Measurements from ENCODE around the gene YY2. TPM values are rescaled to one million over a fixed set of nuclear protein-coding genes. Genes with fewer than 3 reads are reported as not detected.

YY2 gene
- total RNA-seq, result 1.1 and 2.4 TPM in 2 replicates

DNA sequence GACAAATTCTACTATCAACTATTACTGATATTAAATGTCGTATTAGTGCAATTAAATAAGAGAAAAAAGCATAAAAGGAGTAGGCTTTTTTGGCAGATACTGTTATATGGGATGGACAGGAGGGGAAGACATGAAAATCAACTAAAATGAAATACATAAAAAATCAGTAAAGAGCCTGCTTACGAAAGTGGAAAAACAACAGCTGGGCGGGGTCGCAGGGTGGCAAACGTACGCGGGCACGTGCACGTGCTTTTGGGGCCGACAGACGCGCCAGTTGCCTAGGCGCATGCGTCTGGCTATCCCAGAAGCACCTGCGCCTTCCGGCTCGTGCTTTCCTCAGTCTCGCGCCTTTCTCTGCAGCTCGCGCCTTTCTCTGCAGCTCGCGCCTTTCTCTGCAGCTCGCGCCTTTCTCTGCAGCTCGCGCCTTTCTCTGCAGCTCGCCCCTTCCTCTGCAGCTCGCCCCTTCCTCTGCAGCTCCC lies at the start of gene YY2:
Gene YY2, plus strand, starts transcription at position 51 of the 479 bp plus-strand sequence. CDS start 498 bp downstream, outside the sequence.

GRCh38 chrX:21839334-21840192 lies 16.2 kb upstream of the YY2 start, which contains the start of gene MBTPS2:
MBTPS2 (plus strand) TSS chrX:21839617; CDS start chrX:21839735, 118 bp downstream.

Other genes starting within 250 kb of the YY2 start
- not detected in 2 replicates for gene KLHL34, start 197.7 kb upstream of the YY2 start, total RNA-seq
- gene SMPX, start 97.9 kb upstream of the YY2 start, total RNA-seq, result not detected in 2 replicates
- 3.8 and 6.9 TPM in 2 replicates for gene MBTPS2, start 16.4 kb upstream of the YY2 start, total RNA-seq
- 220 and 222 TPM in 2 replicates for gene SMS, start 84.7 kb downstream of the YY2 start, total RNA-seq
- gene PHEX, start 176.3 kb downstream of the YY2 start, total RNA-seq, result 0.85 and 1.2 TPM in 2 replicates

Data from endothelial cell of coronary artery (primary cell).